Upper lobe of left lung (tissue), 4 donors: ENCODE data around the gene CHKB.

Experiments used
- POLR2AphosphoS5 ChIP-seq, 2 donors: sonication (generic); formaldehyde crosslinking; IDR thresholded peaks; one replicate each; pipeline ENCODE4 v1.5.1; 2017; ENCODE audit warnings: antibody characterized with exemption in 2 of 2
- TF ChIP-seq, protein P1 (sequence below), 6 experiments: fragments of 450-650 bp in 4 of 6; fragments of 200-600 bp in 2 of 6; sonication (generic) in 2 of 6; IDR thresholded peaks; one replicate each; pipeline ENCODE4 v1.5.1; 2016 to 2019; ENCODE audit warnings: antibody characterized with exemption in 6 of 6

DNA sequence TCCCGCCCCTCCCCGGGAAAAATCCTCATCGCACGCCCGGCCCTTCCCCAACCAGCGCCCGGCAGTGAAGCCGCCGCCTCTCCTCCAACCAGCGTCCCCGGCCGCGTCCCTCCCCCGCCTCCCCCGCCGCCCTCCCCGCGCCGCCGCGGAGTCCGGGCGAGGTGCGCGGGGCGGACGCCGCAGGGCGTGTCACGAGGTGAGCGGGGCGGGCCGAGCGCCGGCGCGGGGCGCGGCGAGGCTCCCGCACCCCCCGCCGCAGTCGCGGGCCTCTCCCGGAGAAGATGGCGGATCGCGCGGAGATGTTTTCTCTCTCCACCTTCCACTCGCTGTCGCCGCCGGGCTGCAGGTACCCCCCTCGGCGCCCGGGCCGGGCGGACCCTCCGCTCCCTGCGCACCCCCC is 17.9 kb upstream of the CHKB start, which contains the start of gene MAPK8IP2:
- TF ChIP-seq, protein P1, sequence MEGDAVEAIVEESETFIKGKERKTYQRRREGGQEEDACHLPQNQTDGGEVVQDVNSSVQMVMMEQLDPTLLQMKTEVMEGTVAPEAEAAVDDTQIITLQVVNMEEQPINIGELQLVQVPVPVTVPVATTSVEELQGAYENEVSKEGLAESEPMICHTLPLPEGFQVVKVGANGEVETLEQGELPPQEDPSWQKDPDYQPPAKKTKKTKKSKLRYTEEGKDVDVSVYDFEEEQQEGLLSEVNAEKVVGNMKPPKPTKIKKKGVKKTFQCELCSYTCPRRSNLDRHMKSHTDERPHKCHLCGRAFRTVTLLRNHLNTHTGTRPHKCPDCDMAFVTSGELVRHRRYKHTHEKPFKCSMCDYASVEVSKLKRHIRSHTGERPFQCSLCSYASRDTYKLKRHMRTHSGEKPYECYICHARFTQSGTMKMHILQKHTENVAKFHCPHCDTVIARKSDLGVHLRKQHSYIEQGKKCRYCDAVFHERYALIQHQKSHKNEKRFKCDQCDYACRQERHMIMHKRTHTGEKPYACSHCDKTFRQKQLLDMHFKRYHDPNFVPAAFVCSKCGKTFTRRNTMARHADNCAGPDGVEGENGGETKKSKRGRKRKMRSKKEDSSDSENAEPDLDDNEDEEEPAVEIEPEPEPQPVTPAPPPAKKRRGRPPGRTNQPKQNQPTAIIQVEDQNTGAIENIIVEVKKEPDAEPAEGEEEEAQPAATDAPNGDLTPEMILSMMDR (IDR thresholded peaks at IDR 0.05): no peak
- no peak for TF ChIP-seq POLR2AphosphoS5 (IDR thresholded peaks at IDR 0.05)
